Measurements from ENCODE around the gene NSUN4. TPM values are rescaled to one million over a fixed set of nuclear protein-coding genes. Genes with fewer than 3 reads are reported as not detected.

The NSUN4 gene
- total RNA-seq, 1 donor from 2014 or later, result 29.6 TPM

GRCh38 chr1:46411010-46411405 lies 70.4 kb downstream of the NSUN4 start:
- no peak for TF ChIP-seq CTCF (IDR thresholded peaks at IDR 0.05; ENCODE audit: insufficient read depth, low read length, poor library complexity, severe bottlenecking)
- Histone ChIP-seq H3K4me3 (ENCODE audit: low read depth, low read length) (no peak overlapping the region), H3K36me3 (ENCODE audit: control insufficient read depth, insufficient read depth, low read length) (no peaks in the 10 kb centered on the region), H3K27me3 (ENCODE audit: control insufficient read depth, insufficient read depth, low read length) (no peaks in the 10 kb centered on the region)
- DNase-seq (ENCODE audit: low read depth), result no peak

Other genes with a start within 250 kb of the NSUN4 start
- gene PIK3R3, start 208.2 kb upstream of the NSUN4 start, total RNA-seq, result 5.4 and 7.4 TPM in 2 replicates
- 52.7 and 68.5 TPM in 2 replicates for gene TSPAN1, start 165.7 kb upstream of the NSUN4 start, total RNA-seq
- gene P3R3URF, start 164.3 kb upstream of the NSUN4 start, total RNA-seq, result not detected in 2 replicates
- 96.9 and 103 TPM in 2 replicates for gene POMGNT1, start 142.4 kb upstream of the NSUN4 start, total RNA-seq
- 1.6 and 1.7 TPM in 2 replicates for gene LURAP1, start 137.5 kb upstream of the NSUN4 start, total RNA-seq
- gene RAD54L, start 93.0 kb upstream of the NSUN4 start, total RNA-seq, result 2.9 and 6.1 TPM in 2 replicates
- 102 and 132 TPM in 2 replicates for gene LRRC41, start 37.2 kb upstream of the NSUN4 start, total RNA-seq
- gene UQCRH, start 37.1 kb upstream of the NSUN4 start, total RNA-seq, result 435 and 575 TPM in 2 replicates
- gene FAAH, start 53.5 kb downstream of the NSUN4 start, total RNA-seq, result 8.5 and 16.6 TPM in 2 replicates
- 0.04 TPM in 1 of 2 replicates, not detected in the other for gene DMBX1, start 149.0 kb downstream of the NSUN4 start, total RNA-seq
- gene KNCN, start 210.8 kb downstream of the NSUN4 start, total RNA-seq, result not detected in 2 replicates

All from kidney epithelial cell (primary cell).